Measurements from ENCODE around the gene NDEL1. TPM values are rescaled to one million over a fixed set of nuclear protein-coding genes. Genes with fewer than 3 reads are reported as not detected.
A peak's percentile ranks its signal among the peaks of the same experiment; 100 is the strongest.

NDEL1 gene
- total RNA-seq, 1 donor from 2014 or later, result 60.2 TPM

GRCh38 chr17:8402921-8403536, 32.7 kb upstream of the NDEL1 start:
- Mint-ChIP-seq H3K9me3 (no peaks in the 10 kb centered on the region), H3K27me3 (ENCODE audit: low read depth) (peaks cover 9% of the 10 kb centered on the region)
- no peak for TF ChIP-seq CTCF (IDR thresholded peaks at IDR 0.05; ENCODE audit: unreplicated experiment)

GRCh38 chr17:8405499-8406016, 30.1 kb upstream of the NDEL1 start:
- no peaks in the 10 kb centered on the region for H3K36me3 Mint-ChIP-seq
- H3K9me3 Mint-ChIP-seq, result no peaks in the 10 kb centered on the region
- peaks cover 2% of the 10 kb centered on the region for H3K4me1 Mint-ChIP-seq
- DNase-seq (ENCODE audit: low spot score in 2 of 2, unreplicated experiment in 2 of 2), result no peak
- H3K4me3 Mint-ChIP-seq, result no peak overlapping the region
- TF ChIP-seq CTCF (IDR thresholded peaks at IDR 0.05; ENCODE audit: unreplicated experiment), result no peak
- no peaks in the 10 kb centered on the region for H3K27me3 Mint-ChIP-seq (ENCODE audit: low read depth)
- H3K27ac Mint-ChIP-seq, result no peak overlapping the region

More at GRCh38 chr17:8402921-8403536, 32.7 kb upstream of the NDEL1 start:
- Mint-ChIP-seq H3K36me3 (no peaks in the 10 kb centered on the region), H3K4me1 (no peaks in the 10 kb centered on the region), H3K27ac (no peak overlapping the region), H3K4me3 (no peak overlapping the region)
- no peak for DNase-seq (ENCODE audit: low spot score in 2 of 2, unreplicated experiment in 2 of 2)

- no peaks in the 10 kb centered on the region for H3K27me3 Mint-ChIP-seq (ENCODE audit: low read depth)
Measured at GRCh38 chr17:8406174-8406573, 29.5 kb upstream of the NDEL1 start.

GRCh38 chr17:8408371-8408770, 27.3 kb upstream of the NDEL1 start:
- peaks cover 2% of the 10 kb centered on the region for H3K4me1 Mint-ChIP-seq
- no peak for TF ChIP-seq CTCF (IDR thresholded peaks at IDR 0.05; ENCODE audit: unreplicated experiment)
- no peaks in the 10 kb centered on the region for H3K9me3 Mint-ChIP-seq
- DNase-seq (ENCODE audit: low spot score in 2 of 2, unreplicated experiment in 2 of 2), result no peak
- no peaks in the 10 kb centered on the region for H3K36me3 Mint-ChIP-seq
- no peak overlapping the region for H3K4me3 Mint-ChIP-seq
- H3K27me3 Mint-ChIP-seq (ENCODE audit: low read depth), result no peaks in the 10 kb centered on the region
- no peak overlapping the region for H3K27ac Mint-ChIP-seq

More at GRCh38 chr17:8406174-8406573, 29.5 kb upstream of the NDEL1 start:
- no peak for DNase-seq (ENCODE audit: low spot score in 2 of 2, unreplicated experiment in 2 of 2)
- no peaks in the 10 kb centered on the region for H3K9me3 Mint-ChIP-seq
- H3K4me3 Mint-ChIP-seq, result no peak overlapping the region
- TF ChIP-seq CTCF (IDR thresholded peaks at IDR 0.05; ENCODE audit: unreplicated experiment), result no peak
- H3K4me1 Mint-ChIP-seq, result peaks cover 2% of the 10 kb centered on the region
- H3K27ac Mint-ChIP-seq, result no peak overlapping the region
- H3K36me3 Mint-ChIP-seq, result no peaks in the 10 kb centered on the region

GRCh38 chr17:8409966-8410882, 25.5 kb upstream of the NDEL1 start:
- Mint-ChIP-seq H3K9me3 (no peaks in the 10 kb centered on the region), H3K4me3 (no peak overlapping the region), H3K27ac (no peak overlapping the region), H3K36me3 (no peaks in the 10 kb centered on the region), H3K27me3 (ENCODE audit: low read depth) (peaks cover 3% of the 10 kb centered on the region), H3K4me1 (peaks cover 2% of the 10 kb centered on the region)
- peak; percentile 93 for TF ChIP-seq CTCF (IDR thresholded peaks at IDR 0.05; ENCODE audit: unreplicated experiment)
- DNase-seq (ENCODE audit: low spot score in 2 of 2, unreplicated experiment in 2 of 2), result peak; percentile 87 to 92
